SK-N-SH (cell line): ENCODE data around the gene TSPAN6. TPM values are rescaled to one million over a fixed set of nuclear protein-coding genes. Genes with fewer than 3 reads are reported as not detected.

Experiments
- CTCF ChIA-PET: fragments of 300-600, 350-600 bp; formaldehyde crosslinking; extraction: SDS; loops from one replicate; lab custom pipeline; 2021; lab: Yijun Ruan, JAX
- POLR2A ChIA-PET: fragments of 350-600 bp; sonication (Branson Sonifier 250); formaldehyde crosslinking; extraction: SDS; loops from one replicate; lab custom pipeline; 2020; ENCODE audit warnings: antibody characterized with exemption, inconsistent platforms; lab: Yijun Ruan, JAX
- DNase-seq: peaks from one replicate; pipeline ENCODE4 v3.0.0; 2012
- H2AFZ ChIP-seq: fragments of 200-600 bp; sonication (generic); 2 replicates; pipeline ENCODE4 v1.8.1; 2016; ENCODE audit warnings: antibody characterized with exemption, mild to moderate bottlenecking, low read depth
- H3F3A ChIP-seq: fragments of 200-600 bp; sonication (generic); replicated peaks from 2 replicates; pipeline ENCODE3; 2016; ENCODE audit warnings: antibody characterized with exemption, mild to moderate bottlenecking; ENCODE audit not compliant: insufficient read depth
- H3K27ac ChIP-seq, 2 experiments: fragments of 200-500 bp in 1 of 2; fragments of 200-600 bp in 1 of 2; sonication (Bioruptor generic) in 1 of 2; sonication (generic), shearing (Covaris generic) in 1 of 2; 2 replicates each; pipeline versions ENCODE4 v1.5.1 to v1.6.1; 2014 to 2016; ENCODE audit warnings: low read depth in 2 of 2, inconsistent platforms in 1 of 2, low read length in 1 of 2, mild to moderate bottlenecking in 1 of 2, mixed read lengths in 1 of 2
- H3K27me3 ChIP-seq: fragments of 200-600 bp; sonication (generic), shearing (Covaris generic); 2 replicates; pipeline ENCODE4 v1.6.1; 2016; ENCODE audit warnings: mixed run types; ENCODE audit not compliant: insufficient read depth
- H3K36me3 ChIP-seq, 2 experiments: fragments of 200-500 bp in 1 of 2; fragments of 200-600 bp in 1 of 2; sonication (Bioruptor generic) in 1 of 2; sonication (generic) in 1 of 2; replicated peaks in 1 of 2; 2 replicates each; pipeline versions ENCODE3 to v1.5.1; 2014 to 2016; ENCODE audit warnings: low read length in 1 of 2, mild to moderate bottlenecking in 1 of 2; ENCODE audit not compliant: insufficient read depth in 2 of 2, control insufficient read depth in 1 of 2
- H3K4me1 ChIP-seq, 2 experiments: fragments of 200-500 bp in 1 of 2; fragments of 200-600 bp in 1 of 2; sonication (Bioruptor generic) in 1 of 2; sonication (generic), shearing (Covaris generic) in 1 of 2; 2 replicates each; pipeline versions ENCODE4 v1.5.1 to v1.6.1; 2014 to 2016; ENCODE audit warnings: low read depth in 1 of 2, low read length in 1 of 2, mixed run types in 1 of 2; ENCODE audit not compliant: insufficient read depth in 2 of 2, control insufficient read depth in 1 of 2
- H3K4me2 ChIP-seq: fragments of 200-600 bp; sonication (generic), shearing (Covaris generic); 2 replicates; pipeline ENCODE4 v1.6.1; 2017; ENCODE audit warnings: mixed run types
- H3K4me3 ChIP-seq, 2 experiments: fragments of 200-500 bp in 1 of 2; fragments of 200-600 bp in 1 of 2; sonication (Bioruptor generic) in 1 of 2; sonication (generic), shearing (Covaris generic) in 1 of 2; 2 replicates each; pipeline versions ENCODE4 v1.5.1 to v1.8.1; 2014 to 2016; ENCODE audit warnings: low read depth in 2 of 2, inconsistent platforms in 1 of 2, low read length in 1 of 2, mild to moderate bottlenecking in 1 of 2, mixed read lengths in 1 of 2, moderate library complexity in 1 of 2
- H3K79me2 ChIP-seq: fragments of 200-600 bp; sonication (generic); 2 replicates; pipeline ENCODE4 v1.8.1; 2017; ENCODE audit warnings: mild to moderate bottlenecking; ENCODE audit not compliant: insufficient read depth
- H3K9ac ChIP-seq: fragments of 200-600 bp; sonication (generic); 2 replicates; pipeline ENCODE4 v1.6.1; 2017; ENCODE audit warnings: mixed run types
- H3K9me2 ChIP-seq: fragments of 200-600 bp; sonication (generic); 2 replicates; pipeline ENCODE4 v1.6.1; 2017; ENCODE audit warnings: mixed run types
- H3K9me3 ChIP-seq: fragments of 200-600 bp; sonication (generic); 2 replicates; pipeline ENCODE4 v1.6.1; 2017; ENCODE audit warnings: mixed run types, mild to moderate bottlenecking, moderate library complexity
- H4K20me1 ChIP-seq: fragments of 200-600 bp; sonication (generic); 2 replicates; pipeline ENCODE4 v1.6.1; 2017; ENCODE audit warnings: mild to moderate bottlenecking, mixed run types; ENCODE audit not compliant: insufficient read depth
- CTCF ChIP-seq: fragments of 200-600 bp; sonication (generic); IDR thresholded peaks from 2 replicates; pipeline ENCODE4 v1.6.1; 2017; ENCODE audit warnings: antibody characterized with exemption, mild to moderate bottlenecking, moderate library complexity
- ELF1 ChIP-seq: IDR thresholded peaks from 2 replicates; pipeline ENCODE4 v1.4.0; 2012
- EP300 ChIP-seq, 2 experiments: IDR thresholded peaks; 2 replicates each; pipeline versions ENCODE4 v1.4.0 to v1.6.1; 2012; ENCODE audit warnings: borderline replicate concordance in 1 of 2, low read depth in 1 of 2, low read length in 1 of 2
- EZH2phosphoT487 ChIP-seq: fragments of 200-600 bp; sonication (generic); IDR thresholded peaks from 2 replicates; pipeline ENCODE4 v1.6.1; 2017; ENCODE audit warnings: low read depth, mixed run types, mild to moderate bottlenecking, antibody characterized with exemption, moderate library complexity, borderline replicate concordance
- FOXJ3 ChIP-seq: sonication (generic); formaldehyde crosslinking; IDR thresholded peaks from 2 replicates; pipeline ENCODE4 v1.5.1; 2020; ENCODE audit warnings: mild to moderate bottlenecking, missing genetic modification reagents
- JUND ChIP-seq: IDR thresholded peaks from 2 replicates; pipeline ENCODE4 v1.4.0; 2012
- NRF1 ChIP-seq: IDR thresholded peaks from 2 replicates; pipeline ENCODE4 v1.6.1; 2012; ENCODE audit warnings: low read depth, mild to moderate bottlenecking, low read length
- RCOR1 ChIP-seq: fragments of 150-350 bp; IDR thresholded peaks from 2 replicates; pipeline ENCODE4 v1.6.1; 2017; ENCODE audit warnings: antibody characterized with exemption, low read length
- SIN3A ChIP-seq: IDR thresholded peaks from 2 replicates; pipeline ENCODE4 v1.6.1; 2012; ENCODE audit warnings: low read depth, mild to moderate bottlenecking, low read length, moderate library complexity, borderline replicate concordance
- SMC3 ChIP-seq: IDR thresholded peaks from 2 replicates; pipeline ENCODE4 v1.6.1; 2012; ENCODE audit warnings: low read depth, low read length, improper control_type of control experiment
- WGBS: methylation state at CpG from one replicate; pipeline ENCODE4 v1.1.6; 2017; ENCODE audit warnings: low lambda C conversion rate; 5-methylcytosine and 5-hydroxymethylcytosine counted together
- polyA plus RNA-seq, 3 experiments: library from polyadenylated mRNA; depleted of rRNA; stranded (reverse); fragments of >200 nt; gene quantifications; 2 replicates each; pipeline ENCODE4 v1.2.3, GENCODE V29; 2012

TSPAN6 gene
- polyA plus RNA-seq, 1 of the 3 experiments (the other 2 are of a cell fraction), result 20.9 TPM

GRCh38 chrX:100606753-100607152, 29.9 kb downstream of the TSPAN6 start:
- Histone ChIP-seq H3K9ac (no peak overlapping the region), H3K27me3 (no peaks in the 10 kb centered on the region), H3K4me2 (no peak overlapping the region), H3K79me2 (no peaks in the 10 kb centered on the region), H3K9me2 (no peaks in the 10 kb centered on the region), H3K36me3 (no peaks in the 10 kb centered on the region), H3K4me1 (no peaks in the 10 kb centered on the region), H3K9me3 (no peaks in the 10 kb centered on the region), H3F3A (no peaks in the 10 kb centered on the region), H3K27ac (no peak overlapping the region), H3K4me3 (no peak overlapping the region), H4K20me1 (no peaks in the 10 kb centered on the region), H2AFZ (no peak overlapping the region)
- ChIA-PET CTCF (interaction anchor here (1.1 kb wide), 1 partner anchor 30 kb away, joined by 3 read pairs; the partner anchor contains the start of gene TSPAN6), POLR2A (interaction anchor here (0.6 kb wide), 1 partner anchor 415 kb away, joined by 3 read pairs; no protein-coding TSS in a partner anchor)
- 21% methylated on average over 1 of the region's 1 CpG for WGBS
- DNase-seq, result no peak
- TF ChIP-seq EZH2phosphoT487, result no peak
- TF ChIP-seq RCOR1, result no peak
- TF ChIP-seq EP300 (IDR thresholded peaks at IDR 0.05; ENCODE audit: borderline replicate concordance in 1 of 2, low read depth in 1 of 2, low read length in 1 of 2), result no peak

DNA sequence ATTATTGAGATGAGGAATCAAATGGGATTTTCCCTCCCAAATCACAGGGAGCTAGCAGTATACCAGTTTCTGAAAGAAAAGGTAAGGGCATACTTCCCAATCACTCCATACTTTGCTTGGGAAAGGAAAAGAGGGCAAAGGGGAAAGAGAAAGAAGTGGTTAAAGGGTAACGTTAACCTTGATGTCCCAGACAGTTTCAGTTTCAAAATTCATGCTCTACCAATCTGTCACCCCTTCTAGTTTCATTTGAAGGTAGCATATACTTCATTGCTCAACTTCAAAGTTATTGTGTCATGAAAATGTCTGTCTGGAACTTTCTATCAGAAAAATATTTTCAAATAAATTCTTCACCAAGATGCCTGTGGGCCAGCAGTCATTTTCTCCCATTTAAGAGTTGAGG, 35.8 kb downstream of the TSPAN6 start:
- H3F3A ChIP-seq, result no peaks in the 10 kb centered on the region
- POLR2A ChIA-PET, result no interaction called here
- H4K20me1 ChIP-seq, result no peaks in the 10 kb centered on the region
- peaks cover 6% of the 10 kb centered on the region for H3K27me3 ChIP-seq
- no peaks in the 10 kb centered on the region for H3K4me1 ChIP-seq
- no peak for DNase-seq
- TF ChIP-seq RCOR1, result no peak
- TF ChIP-seq NRF1, result no peak
- TF ChIP-seq SMC3, result no peak
- no peak for TF ChIP-seq EP300 (IDR thresholded peaks at IDR 0.05; ENCODE audit: borderline replicate concordance in 1 of 2, low read depth in 1 of 2, low read length in 1 of 2)
- TF ChIP-seq JUND, result no peak
- no peak for TF ChIP-seq FOXJ3 (CRISPR knock-in tag)
- TF ChIP-seq ELF1, result no peak
- no peak for TF ChIP-seq SIN3A
- TF ChIP-seq EZH2phosphoT487, result no peak
- TF ChIP-seq, all 33 proteins: peak for 0
- H2AFZ ChIP-seq, result no peak overlapping the region
- H3K4me3 ChIP-seq, result no peak overlapping the region
- WGBS, result 8% methylated on average over 1 of the region's 1 CpG
- no peaks in the 10 kb centered on the region for H3K36me3 ChIP-seq
- no peaks in the 10 kb centered on the region for H3K9me2 ChIP-seq
- no peaks in the 10 kb centered on the region for H3K9me3 ChIP-seq
- no peaks in the 10 kb centered on the region for H3K79me2 ChIP-seq
- H3K27ac ChIP-seq, result no peak overlapping the region
- H3K9ac ChIP-seq, result no peak overlapping the region
- no peak overlapping the region for H3K4me2 ChIP-seq
- CTCF ChIA-PET, result no interaction called here

GRCh38 chrX:100600340-100600739, 36.3 kb downstream of the TSPAN6 start:
- no peak for TF ChIP-seq CTCF

More at GRCh38 chrX:100600340-100600739, 36.3 kb downstream of the TSPAN6 start:
- Histone ChIP-seq H3K27me3 (peaks cover 6% of the 10 kb centered on the region), H2AFZ (no peak overlapping the region), H4K20me1 (no peaks in the 10 kb centered on the region), H3K9me2 (no peaks in the 10 kb centered on the region), H3K36me3 (no peaks in the 10 kb centered on the region), H3K4me3 (no peak overlapping the region), H3K27ac (no peak overlapping the region), H3K4me2 (no peak overlapping the region), H3K9ac (no peak overlapping the region), H3K9me3 (no peaks in the 10 kb centered on the region), H3F3A (no peaks in the 10 kb centered on the region), H3K79me2 (no peaks in the 10 kb centered on the region), H3K4me1 (no peaks in the 10 kb centered on the region)
- ChIA-PET CTCF (no interaction called here), POLR2A (no interaction called here)
- DNase-seq, result no peak
